HepG2 (cell line): Measurements from ENCODE around the gene FYB2. TPM values are rescaled to one million over a fixed set of nuclear protein-coding genes. Genes with fewer than 3 reads are reported as not detected.

ENCODE experiments used
- AKAP8 ChIP-seq: sonication (generic); formaldehyde crosslinking; IDR thresholded peaks from 2 replicates; pipeline ENCODE4 v1.5.1; 2020; ENCODE audit warnings: mild to moderate bottlenecking, missing genetic modification reagents
- ATM ChIP-seq: fragments of 450-650 bp; IDR thresholded peaks from 2 replicates; pipeline ENCODE4 v1.7.1; 2017; ENCODE audit warnings: mild to moderate bottlenecking, borderline replicate concordance
- BHLHE40 ChIP-seq: IDR thresholded peaks from 2 replicates; pipeline ENCODE4 v1.6.1; 2011; ENCODE audit warnings: low read length, improper control_type of control experiment
- ELF1 ChIP-seq: sonication (generic); formaldehyde crosslinking; IDR thresholded peaks from 2 replicates; pipeline ENCODE4 v1.4.0; 2020; ENCODE audit warnings: missing genetic modification reagents
- FIP1L1 ChIP-seq: fragments of 200-400 bp; formaldehyde crosslinking; IDR thresholded peaks from 2 replicates; pipeline ENCODE4 v1.6.1; 2018; ENCODE audit warnings: low read depth, mild to moderate bottlenecking, low read length, moderate library complexity, borderline replicate concordance; ENCODE audit not compliant: insufficient read depth
- JARID2 ChIP-seq: sonication (generic); formaldehyde crosslinking; IDR thresholded peaks from 2 replicates; pipeline ENCODE4 v1.8.1; 2023; ENCODE audit warnings: missing genetic modification reagents, inconsistent platforms; ENCODE audit not compliant: insufficient replicate concordance
- MED1 ChIP-seq: sonication (generic); formaldehyde crosslinking; IDR thresholded peaks from 2 replicates; pipeline ENCODE4 v1.4.0; 2020; ENCODE audit warnings: missing genetic modification reagents
- MTA3 ChIP-seq: sonication (generic); formaldehyde crosslinking; IDR thresholded peaks from 2 replicates; pipeline ENCODE4 v1.4.0; 2020; ENCODE audit warnings: missing genetic modification reagents
- NR2F6 ChIP-seq, 2 experiments: IDR thresholded peaks; 2 replicates each; pipeline ENCODE4 v1.6.1; 2016; ENCODE audit warnings: antibody characterized with exemption in 1 of 2, mild to moderate bottlenecking in 1 of 2
- PBX3 ChIP-seq: sonication (generic); formaldehyde crosslinking; IDR thresholded peaks from 2 replicates; pipeline ENCODE4 v1.8.1; 2023; ENCODE audit warnings: missing genetic modification reagents, inconsistent platforms, borderline replicate concordance
- PTBP1 ChIP-seq: fragments of 200-400 bp; formaldehyde crosslinking; IDR thresholded peaks from 2 replicates; pipeline ENCODE4 v1.6.1; 2018; ENCODE audit warnings: low read length, low read depth; ENCODE audit not compliant: poor library complexity, severe bottlenecking
- RXRB ChIP-seq: IDR thresholded peaks from 2 replicates; pipeline ENCODE4 v1.6.1; 2016; ENCODE audit warnings: borderline replicate concordance, missing genetic modification reagents, missing compliant biosample characterization
- THAP9 ChIP-seq: sonication (generic); formaldehyde crosslinking; IDR thresholded peaks from 2 replicates; pipeline ENCODE4; 2020; ENCODE audit warnings: missing genetic modification reagents, mild to moderate bottlenecking, borderline replicate concordance
- TOPORS ChIP-seq: sonication (generic); formaldehyde crosslinking; IDR thresholded peaks from 2 replicates; pipeline ENCODE4 v1.8.0; 2023; ENCODE audit warnings: mild to moderate bottlenecking, missing genetic modification reagents
- TP53 ChIP-seq: sonication (generic); formaldehyde crosslinking; conservative IDR thresholded peaks from 2 replicates; pipeline ENCODE4 v1.4.0; 2020; ENCODE audit warnings: missing genetic modification reagents
- TRIM24 ChIP-seq: sonication (generic); formaldehyde crosslinking; IDR thresholded peaks from 2 replicates; pipeline ENCODE4 v1.8.0; 2022; ENCODE audit warnings: mild to moderate bottlenecking, missing genetic modification reagents
- ZNF18 ChIP-seq: sonication (generic); formaldehyde crosslinking; IDR thresholded peaks from 2 replicates; pipeline ENCODE4 v1.8.0; 2022; ENCODE audit warnings: mild to moderate bottlenecking, missing genetic modification reagents; ENCODE audit not compliant: insufficient replicate concordance
- ZNF207 ChIP-seq: fragments of 450-650 bp; IDR thresholded peaks from 2 replicates; pipeline ENCODE4 v1.6.1; 2016; ENCODE audit warnings: antibody characterized with exemption, borderline replicate concordance
- ZNF570 ChIP-seq: sonication (generic); formaldehyde crosslinking; IDR thresholded peaks from 2 replicates; pipeline ENCODE4 v1.4.0; 2020; ENCODE audit warnings: mild to moderate bottlenecking, missing genetic modification reagents, borderline replicate concordance
- ZNF589 ChIP-seq: sonication (generic); formaldehyde crosslinking; conservative IDR thresholded peaks from 2 replicates; pipeline ENCODE4 v1.8.0; 2022; ENCODE audit warnings: mild to moderate bottlenecking, moderate library complexity, missing genetic modification reagents
- ZNF770 ChIP-seq: sonication (generic); formaldehyde crosslinking; IDR thresholded peaks from 2 replicates; pipeline ENCODE4 v1.5.0; 2020; ENCODE audit warnings: mild to moderate bottlenecking, missing genetic modification reagents
- polyA plus RNA-seq, 8 experiments: library from polyadenylated mRNA; depleted of rRNA in 3 of 8; stranded (reverse) in 7 of 8; unstranded in 1 of 8; fragments of >200 nt; fragmentation: Illumina TruSeq in 4 of 8; extraction: Trizol in 4 of 8; gene quantifications; 2 replicates each; pipeline versions ENCODE4 v1.2.1 to v1.2.3, GENCODE V29; 2011 to 2016; ENCODE audit warnings: low read depth in 4 of 8, missing spikeins in 1 of 8, mixed read lengths in 1 of 8; ENCODE audit not compliant: insufficient read depth in 1 of 8
- total RNA-seq, 5 experiments: library from RNA; depleted of rRNA; stranded (reverse); fragments of >200 nt; fragmentation: Illumina TruSeq; extraction: Trizol; gene quantifications; 2 replicates each; pipeline ENCODE4 v1.2.3, GENCODE V29; 2016; ENCODE audit warnings: low read depth in 1 of 5

The FYB2 gene
- total and polyA plus RNA-seq, 2 of the 13 experiments (the other 11 are each of a cell fraction or from before 2014, with no cell fraction given), result 1.2 to 2.7 TPM

GRCh38 chr1:56688522-56689026, 130.6 kb downstream of the FYB2 start (continued):
- TF ChIP-seq NR2F6 (IDR thresholded peaks at IDR 0.05) (peak; percentile 71), NR2F6 (CRISPR knock-in tag; IDR thresholded peaks at IDR 0.05) (peak; percentile 89), ATM (no peak), RXRB (CRISPR knock-in tag) (peak; percentile 73; the same call in 1 of the 2 replicates), ZNF18 (CRISPR knock-in tag) (no peak), ZNF770 (CRISPR knock-in tag) (no peak), TP53 (CRISPR knock-in tag) (no peak), MED1 (CRISPR knock-in tag) (peak; percentile 72), FIP1L1 (no peak), MTA3 (CRISPR knock-in tag) (no peak), ZNF207 (no peak), ELF1 (CRISPR knock-in tag) (0 out of 2 replicates have a peak, but pooled peaks have one; percentile 39), ZNF570 (CRISPR knock-in tag) (no peak), JARID2 (CRISPR knock-in tag) (no peak), AKAP8 (CRISPR knock-in tag) (no peak), THAP9 (no peak), TRIM24 (CRISPR knock-in tag) (no peak), PBX3 (CRISPR knock-in tag) (no peak), TOPORS (CRISPR knock-in tag) (no peak), PTBP1 (no peak), ZNF589 (CRISPR knock-in tag) (no peak), BHLHE40 (no peak)
